NCI-H460 (cell line): Measurements from ENCODE around the gene PDF. TPM values are rescaled to one million over a fixed set of nuclear protein-coding genes. Genes with fewer than 3 reads are reported as not detected.
"Not testable (repeated sequence)": the region's sequence is repeated elsewhere in the genome, so short reads cannot be mapped to it uniquely, and the experiment has no call there.

ENCODE experiments used
- DNase-seq: peaks from one replicate; pipeline ENCODE4 v3.0.0-alpha.2; 2016; ENCODE audit warnings: low read depth; ENCODE audit errors: extremely low read depth
- total RNA-seq: library from RNA; depleted of rRNA; stranded (reverse); fragments of >200 nt; shearing (Covaris generic); gene quantifications from 2 replicates; pipeline ENCODE4 v1.2.3, GENCODE V29; 2014

The PDF gene
- total RNA-seq, 1 experiment from 2014 or later = 10.1 TPM

GRCh38 chr16:69318911-69319289, 11.5 kb downstream of the PDF start:
- no peak for DNase-seq

GRCh38 chr16:69318177-69318910, 12.0 kb downstream of the PDF start:
- DNase-seq = no peak

- DNase-seq = no peak
These were observed 13.8 kb downstream of the PDF start for GRCh38 chr16:69316595-69317034.

- no peak for DNase-seq
These were observed 14.7 kb downstream of the PDF start for GRCh38 chr16:69315486-69316311.

GRCh38 chr16:69314534-69314933, 15.9 kb downstream of the PDF start:
- DNase-seq = no peak

GRCh38 chr16:69313469-69313868, 16.9 kb downstream of the PDF start:
- no peak for DNase-seq

GRCh38 chr16:69311533-69312387, 18.6 kb downstream of the PDF start:
- no peak for DNase-seq

GRCh38 chr16:69310653-69311532, 19.5 kb downstream of the PDF start, which contains the start of gene VPS4A:
TSS of gene VPS4A (plus strand) at chr16:69311350. CDS start at chr16:69311512, 162 bp downstream.
- DNase-seq = peak; percentile 90

GRCh38 chr16:69309316-69309715, 21.1 kb downstream of the PDF start:
- DNase-seq = no peak

GRCh38 chr16:69307856-69308255, 22.5 kb downstream of the PDF start:
- no peak for DNase-seq

GRCh38 chr16:69307091-69307490, 23.3 kb downstream of the PDF start:
- DNase-seq = no peak

GRCh38 chr16:69306031-69306430, 24.4 kb downstream of the PDF start:
- DNase-seq = no peak

GRCh38 chr16:69302301-69302700, 28.1 kb downstream of the PDF start:
- DNase-seq = no peak

- no peak for DNase-seq
These were observed 28.5 kb downstream of the PDF start for GRCh38 chr16:69301861-69302260.

- DNase-seq = no peak
These were observed 29.2 kb downstream of the PDF start for GRCh38 chr16:69301187-69301586.

- no peak for DNase-seq
These were observed 32.1 kb downstream of the PDF start for GRCh38 chr16:69298261-69298660.

GRCh38 chr16:69296771-69297170, 33.6 kb downstream of the PDF start:
- DNase-seq = not testable (repeated sequence)

GRCh38 chr16:69294051-69294450, 36.3 kb downstream of the PDF start:
- DNase-seq = no peak

GRCh38 chr16:69293401-69293800, 37.0 kb downstream of the PDF start:
- no peak for DNase-seq

GRCh38 chr16:69291657-69292056, 38.7 kb downstream of the PDF start:
- not testable (repeated sequence) for DNase-seq
